ENCODE data around the gene OVOL3. TPM values are rescaled to one million over a fixed set of nuclear protein-coding genes. Genes with fewer than 3 reads are reported as not detected.

OVOL3 gene
- total RNA-seq, 4 donors from 2014 or later = not detected

GRCh38 chr19:36101550-36102327 lies 9.2 kb upstream of the OVOL3 start:
- WGBS = 57% methylated on average over 25 of the region's 27 CpGs
- no peak for DNase-seq (ENCODE audit: low spot score in 2 of 2)
- H3K27ac ChIP-seq = peak overlapping the region; percentile 64

GRCh38 chr19:36103040-36103626 lies 7.8 kb upstream of the OVOL3 start:
- H3K4me1 ChIP-seq = peaks cover 26% of the 10 kb centered on the region
- no peaks in the 10 kb centered on the region for H3K27me3 ChIP-seq
- no peak for DNase-seq (ENCODE audit: low spot score in 2 of 2)
- TF ChIP-seq POLR2AphosphoS5 (IDR thresholded peaks at IDR 0.05) (no peak), POLR2A (IDR thresholded peaks at IDR 0.05) (no peak), EP300 (IDR thresholded peaks at IDR 0.05) (no peak)
- TF ChIP-seq, protein P1, sequence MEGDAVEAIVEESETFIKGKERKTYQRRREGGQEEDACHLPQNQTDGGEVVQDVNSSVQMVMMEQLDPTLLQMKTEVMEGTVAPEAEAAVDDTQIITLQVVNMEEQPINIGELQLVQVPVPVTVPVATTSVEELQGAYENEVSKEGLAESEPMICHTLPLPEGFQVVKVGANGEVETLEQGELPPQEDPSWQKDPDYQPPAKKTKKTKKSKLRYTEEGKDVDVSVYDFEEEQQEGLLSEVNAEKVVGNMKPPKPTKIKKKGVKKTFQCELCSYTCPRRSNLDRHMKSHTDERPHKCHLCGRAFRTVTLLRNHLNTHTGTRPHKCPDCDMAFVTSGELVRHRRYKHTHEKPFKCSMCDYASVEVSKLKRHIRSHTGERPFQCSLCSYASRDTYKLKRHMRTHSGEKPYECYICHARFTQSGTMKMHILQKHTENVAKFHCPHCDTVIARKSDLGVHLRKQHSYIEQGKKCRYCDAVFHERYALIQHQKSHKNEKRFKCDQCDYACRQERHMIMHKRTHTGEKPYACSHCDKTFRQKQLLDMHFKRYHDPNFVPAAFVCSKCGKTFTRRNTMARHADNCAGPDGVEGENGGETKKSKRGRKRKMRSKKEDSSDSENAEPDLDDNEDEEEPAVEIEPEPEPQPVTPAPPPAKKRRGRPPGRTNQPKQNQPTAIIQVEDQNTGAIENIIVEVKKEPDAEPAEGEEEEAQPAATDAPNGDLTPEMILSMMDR (IDR thresholded peaks at IDR 0.05) = no peak
- peaks cover 5% of the 10 kb centered on the region for H3K36me3 ChIP-seq
- 89% methylated on average over 24 of the region's 24 CpGs for WGBS
- H3K9me3 ChIP-seq = no peaks in the 10 kb centered on the region
- H3K4me3 ChIP-seq = no peak overlapping the region
- H3K27ac ChIP-seq = no peak overlapping the region

More at GRCh38 chr19:36101550-36102327, 9.2 kb upstream of the OVOL3 start:
- H3K4me1 ChIP-seq = peaks cover 26% of the 10 kb centered on the region
- H3K27me3 ChIP-seq = no peaks in the 10 kb centered on the region
- TF ChIP-seq EP300 (IDR thresholded peaks at IDR 0.05) (no peak), POLR2A (IDR thresholded peaks at IDR 0.05) (no peak), POLR2AphosphoS5 (IDR thresholded peaks at IDR 0.05) (no peak)
- TF ChIP-seq, protein P1 (IDR thresholded peaks at IDR 0.05) = no peak
- H3K9me3 ChIP-seq = no peaks in the 10 kb centered on the region
- peaks cover 4% of the 10 kb centered on the region for H3K36me3 ChIP-seq
- no peak overlapping the region for H3K4me3 ChIP-seq

GRCh38 chr19:36103842-36104552 lies 6.9 kb upstream of the OVOL3 start:
- Histone ChIP-seq H3K27me3 (no peaks in the 10 kb centered on the region), H3K36me3 (peaks cover 5% of the 10 kb centered on the region), H3K27ac (no peak overlapping the region), H3K9me3 (no peaks in the 10 kb centered on the region), H3K4me3 (no peak overlapping the region), H3K4me1 (peaks cover 26% of the 10 kb centered on the region)
- WGBS = 85% methylated on average over 11 of the region's 12 CpGs
- no peak for DNase-seq (ENCODE audit: low spot score in 2 of 2)
- TF ChIP-seq POLR2A (IDR thresholded peaks at IDR 0.05) = no peak
- TF ChIP-seq EP300 (IDR thresholded peaks at IDR 0.05) = no peak
- no peak for TF ChIP-seq POLR2AphosphoS5 (IDR thresholded peaks at IDR 0.05)
- TF ChIP-seq, protein P1 (IDR thresholded peaks at IDR 0.05) = no peak

- Histone ChIP-seq H3K36me3 (peaks cover 11% of the 10 kb centered on the region), H3K4me3 (no peak overlapping the region), H3K4me1 (peaks cover 7% of the 10 kb centered on the region), H3K9me3 (no peaks in the 10 kb centered on the region), H3K27ac (no peak overlapping the region), H3K27me3 (no peaks in the 10 kb centered on the region)
- WGBS = 82% methylated on average over 6 of the region's 6 CpGs
- DNase-seq (ENCODE audit: low spot score in 2 of 2) = no peak
- TF ChIP-seq POLR2A (IDR thresholded peaks at IDR 0.05) (no peak), POLR2AphosphoS5 (IDR thresholded peaks at IDR 0.05) (no peak)
- TF ChIP-seq, protein P1 (IDR thresholded peaks at IDR 0.05) = no peak
Observed at GRCh38 chr19:36106441-36106840, 4.5 kb upstream of the OVOL3 start.

- Histone ChIP-seq H3K27me3 (no peaks in the 10 kb centered on the region), H3K36me3 (peaks cover 16% of the 10 kb centered on the region), H3K4me3 (no peak overlapping the region), H3K27ac (no peak overlapping the region), H3K9me3 (no peaks in the 10 kb centered on the region), H3K4me1 (peaks cover 3% of the 10 kb centered on the region)
- WGBS = 95% methylated on average over 4 of the region's 5 CpGs
- TF ChIP-seq POLR2AphosphoS5 (IDR thresholded peaks at IDR 0.05) (no peak), EP300 (IDR thresholded peaks at IDR 0.05) (no peak), POLR2A (IDR thresholded peaks at IDR 0.05) (no peak)
- TF ChIP-seq, protein P1 (IDR thresholded peaks at IDR 0.05) = no peak
- no peak for DNase-seq (ENCODE audit: low spot score in 2 of 2)
Observed at GRCh38 chr19:36106991-36107390, 4.0 kb upstream of the OVOL3 start.
